Measurements from ENCODE around the gene CBR4.

CBR4 gene

DNA sequence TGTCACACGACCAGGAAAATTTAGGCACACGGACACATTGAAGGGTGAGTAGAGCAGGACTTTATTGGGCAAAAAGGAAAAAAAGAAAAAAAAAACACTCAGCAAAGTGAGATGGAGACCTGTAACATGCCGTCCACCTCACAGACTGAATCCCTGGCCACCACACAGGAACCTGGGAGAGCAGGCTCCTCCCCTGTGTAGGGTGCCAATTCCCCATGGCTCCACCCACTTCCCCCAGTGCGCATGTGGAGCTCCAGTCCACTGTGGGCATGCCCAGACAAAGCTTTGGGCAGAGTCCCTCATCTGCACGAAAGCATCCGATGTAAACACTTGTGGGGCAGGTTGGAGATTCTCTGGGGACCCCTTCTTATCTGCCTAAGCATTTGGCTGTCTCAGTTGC lies 23.6 kb upstream of the CBR4 start:
- no peak for DNase-seq

DNA sequence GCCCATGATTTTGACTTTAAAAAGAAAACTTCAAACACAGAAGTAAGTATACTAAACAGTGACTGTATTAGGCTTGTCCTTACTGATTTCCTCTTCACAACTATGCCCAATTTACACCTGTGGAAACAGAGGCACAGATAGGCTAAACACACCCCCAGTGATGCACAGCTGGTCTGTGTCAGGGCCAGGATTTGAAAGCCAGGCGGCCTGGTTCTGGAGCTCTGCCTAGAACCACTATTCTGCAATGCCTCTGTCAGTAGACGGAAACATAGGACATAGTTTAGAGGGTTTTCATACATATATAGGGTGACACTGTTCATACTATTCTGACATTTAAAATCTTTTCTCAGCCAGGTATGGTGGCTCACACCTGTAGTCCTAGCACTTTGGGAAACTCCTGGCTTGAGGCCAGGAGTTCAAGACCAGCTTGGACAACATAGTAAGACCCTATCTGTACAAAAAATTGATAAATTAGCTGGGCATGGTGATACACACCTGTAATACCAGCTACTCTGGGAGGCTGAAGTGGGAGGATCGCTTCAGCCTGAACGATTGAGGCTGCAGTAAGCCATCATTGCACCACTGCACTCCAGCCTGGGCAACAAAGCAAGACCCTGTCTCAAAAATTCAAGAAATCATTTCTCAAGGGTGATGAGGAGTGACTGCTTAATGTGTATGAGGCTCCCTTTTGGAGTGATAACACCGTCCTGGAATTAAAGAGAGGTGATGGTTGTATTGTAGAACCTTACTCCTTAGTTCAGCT lies 23.0 kb upstream of the CBR4 start:
- no peak for DNase-seq

DNA sequence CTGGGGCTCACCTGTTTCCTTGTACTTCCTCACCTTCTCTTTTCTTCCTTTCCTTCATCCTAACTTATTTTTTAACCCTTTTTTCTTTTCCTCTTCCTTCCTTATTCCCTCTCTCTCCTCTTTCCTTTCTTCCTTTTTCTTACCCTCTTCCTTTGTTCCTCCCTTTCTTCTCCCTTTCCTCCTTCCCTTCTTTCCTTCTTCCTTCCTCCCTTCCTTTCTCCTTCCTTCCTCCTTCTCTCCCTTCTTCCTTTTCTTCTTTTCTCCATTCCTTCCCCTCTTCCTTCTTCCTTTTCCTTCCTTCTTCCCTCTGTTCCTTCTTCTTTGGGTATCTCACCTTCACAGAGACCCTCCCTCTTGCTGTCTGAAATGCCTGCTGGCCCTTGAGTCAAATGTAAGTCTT lies 22.1 kb upstream of the CBR4 start:
- no peak for DNase-seq

DNA sequence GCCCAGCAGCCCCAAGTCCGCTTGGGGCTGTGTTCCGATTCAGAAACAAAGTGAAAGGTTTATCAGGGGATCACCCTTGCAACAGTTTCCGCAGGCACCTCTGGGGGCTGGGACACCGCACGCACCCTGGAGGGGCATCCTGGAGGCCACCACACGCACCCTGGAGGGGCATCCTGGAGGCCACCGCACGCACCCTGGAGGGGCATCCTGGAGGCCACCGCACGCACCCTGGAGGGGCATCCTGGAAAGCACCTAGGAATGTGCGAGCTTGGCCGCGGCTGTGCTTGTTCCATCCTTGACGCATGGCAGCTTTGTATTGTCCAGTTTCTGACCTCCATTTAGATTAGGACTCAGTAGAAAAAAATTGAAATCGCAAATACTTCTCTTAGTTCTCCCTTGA lies 21.3 kb upstream of the CBR4 start:
- no peak for DNase-seq

DNA sequence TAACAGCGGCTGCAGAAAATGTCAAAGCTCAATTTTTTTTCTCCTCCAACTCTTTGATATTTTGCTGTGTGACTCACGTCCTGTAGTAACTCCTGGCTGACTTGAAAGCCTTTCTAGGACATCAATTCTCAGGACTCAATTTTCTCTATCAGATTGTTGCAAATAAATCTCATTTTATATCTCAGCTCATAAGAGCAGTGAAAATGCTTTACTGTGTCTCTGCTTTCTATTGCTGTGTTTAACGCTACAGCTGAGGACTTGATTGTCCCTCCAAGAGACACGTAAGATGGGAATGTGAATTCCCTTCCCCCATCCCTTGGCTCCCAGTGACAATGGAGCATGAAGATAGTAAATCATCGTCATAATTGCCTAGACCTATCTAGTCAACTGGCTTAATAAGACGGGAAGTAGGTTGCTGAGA lies 20.5 kb upstream of the CBR4 start:
- no peak for DNase-seq

DNA sequence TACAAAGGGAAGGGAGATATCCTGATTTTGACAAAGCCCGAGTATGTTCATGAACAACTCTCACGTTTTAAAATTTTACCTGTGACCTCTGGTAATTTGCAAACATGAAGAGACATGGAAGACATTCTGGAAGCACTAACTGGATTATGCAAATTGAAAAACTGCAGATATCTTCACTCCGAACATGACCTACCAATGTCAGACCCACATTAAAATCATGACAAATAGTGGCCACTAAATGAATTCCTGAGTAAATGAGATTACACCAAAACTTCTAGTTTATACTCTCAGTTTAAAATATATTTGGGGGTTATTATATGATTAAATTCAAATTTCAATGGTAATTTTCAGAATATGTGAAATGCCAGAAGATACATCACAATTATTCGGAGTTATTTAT lies 19.9 kb upstream of the CBR4 start:
- no peak for DNase-seq

DNA sequence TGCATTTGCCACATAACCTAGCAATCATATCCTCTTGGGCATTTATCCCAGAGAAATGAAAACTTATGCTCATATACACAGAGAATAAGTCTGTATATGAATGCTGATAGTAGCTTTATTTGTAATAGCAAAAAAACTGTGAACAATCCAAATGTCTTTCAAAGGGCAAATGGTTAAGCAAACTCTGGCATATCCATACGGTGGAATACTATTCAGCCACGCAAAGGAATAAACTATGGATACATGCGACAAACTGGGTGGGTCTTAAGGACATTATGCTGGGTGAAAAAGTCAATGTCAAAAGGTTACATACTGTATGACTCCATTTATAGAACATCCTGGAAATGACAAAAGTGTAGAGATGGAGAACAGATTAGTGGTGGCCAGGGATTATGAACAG lies 17.6 kb upstream of the CBR4 start:
- DNase-seq, result no peak

DNA sequence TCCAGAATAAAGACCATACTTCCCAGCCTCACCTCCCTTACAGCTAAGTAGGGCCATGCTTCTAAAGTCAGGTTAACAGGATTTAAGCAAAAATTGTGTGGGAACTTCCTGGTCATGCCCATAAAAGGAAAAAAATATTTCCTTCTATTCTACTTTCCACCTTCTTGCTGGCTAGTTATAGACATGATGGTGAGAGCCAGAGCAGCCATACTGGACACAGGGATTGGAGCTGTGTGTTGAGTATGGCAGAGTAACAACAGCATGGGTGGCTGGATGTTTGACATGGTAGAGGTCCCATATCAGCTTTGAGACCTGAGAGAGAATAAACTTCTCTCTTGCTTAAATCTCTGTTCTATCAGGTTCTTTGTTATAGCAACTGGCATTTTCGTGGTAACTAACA lies 15.1 kb upstream of the CBR4 start:
- no peak for DNase-seq

DNA sequence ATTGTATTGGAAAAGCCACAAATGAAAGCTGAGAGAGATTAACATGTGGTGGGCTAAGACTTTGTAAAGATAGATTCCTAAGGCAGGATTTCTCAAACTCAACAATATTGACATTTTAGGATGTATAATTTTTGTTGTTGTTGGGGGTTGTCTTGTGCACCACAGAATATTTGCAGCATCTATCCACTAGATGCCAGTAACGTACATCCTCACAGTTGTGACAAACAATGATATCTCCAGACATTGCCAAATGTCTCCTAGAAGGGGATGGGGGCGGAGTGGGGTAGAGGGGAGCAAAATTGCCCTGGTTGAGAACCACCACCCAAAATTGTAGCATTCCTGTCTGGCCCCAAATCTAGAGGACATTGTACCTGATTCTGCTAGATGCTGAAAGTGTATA lies 14.7 kb upstream of the CBR4 start:
- peak in 8 of 56 donors; percentile 2 to 36 (median 4) for DNase-seq

DNA sequence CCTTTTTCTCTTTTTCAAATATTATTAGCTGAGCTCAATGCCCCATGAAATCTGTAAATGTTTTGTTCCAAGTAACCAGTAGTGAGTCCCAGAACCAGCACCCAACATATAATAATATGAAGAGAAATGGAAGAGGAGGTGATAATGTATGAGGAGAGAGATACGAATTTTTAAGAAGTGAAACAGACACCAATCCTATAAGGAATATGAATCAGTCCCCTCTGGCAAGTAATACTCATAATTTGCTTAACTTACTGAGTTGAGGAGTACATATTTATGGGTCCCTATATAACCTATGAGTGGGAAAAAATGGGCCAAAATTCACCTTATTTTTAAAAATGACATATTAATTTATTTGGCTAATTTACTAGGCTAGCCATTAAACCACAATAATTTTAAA lies 8.4 kb upstream of the CBR4 start:
- DNase-seq, result no peak

DNA sequence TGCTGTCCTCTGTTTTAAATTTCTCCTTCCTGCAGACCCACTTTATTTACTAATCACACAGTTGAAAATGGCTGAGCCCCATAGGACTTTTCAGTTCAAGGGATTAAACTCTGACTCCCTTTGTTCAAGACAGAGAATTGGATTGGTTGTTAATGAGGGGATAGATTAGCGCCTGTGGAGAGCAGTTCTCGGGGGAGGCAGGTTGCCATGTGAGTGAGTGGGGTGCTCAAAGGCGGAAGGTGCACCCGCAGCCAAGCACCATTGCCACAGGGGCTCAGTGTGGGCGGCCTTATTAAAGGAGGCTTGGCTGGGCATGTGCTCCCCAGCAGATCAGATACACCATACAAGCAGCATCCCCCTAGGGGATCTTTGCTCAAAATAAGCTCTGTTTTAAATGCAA lies 7.9 kb upstream of the CBR4 start:
- no peak for DNase-seq

DNA sequence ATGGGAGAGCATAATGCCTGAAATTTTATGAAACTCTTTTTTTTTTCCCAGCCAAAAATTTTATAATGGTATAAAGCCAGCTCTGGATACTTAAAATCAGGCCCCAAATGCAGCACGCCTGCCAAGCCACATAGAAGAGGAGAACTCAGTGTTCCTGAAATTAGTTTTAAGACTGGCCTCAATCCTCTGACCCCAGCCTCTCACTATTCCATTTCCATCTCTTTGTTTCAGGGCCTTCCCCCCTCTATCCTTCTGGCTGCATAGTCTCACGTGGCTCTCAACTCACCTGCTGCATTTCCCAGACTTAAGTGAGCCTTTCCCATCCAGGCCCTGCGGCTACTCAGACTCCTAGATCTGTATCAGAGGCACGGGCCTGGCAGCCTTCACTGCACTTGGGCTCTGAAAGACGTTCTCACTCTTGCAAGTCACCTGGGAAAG lies 5.2 kb upstream of the CBR4 start:
- DNase-seq, result no peak

DNA sequence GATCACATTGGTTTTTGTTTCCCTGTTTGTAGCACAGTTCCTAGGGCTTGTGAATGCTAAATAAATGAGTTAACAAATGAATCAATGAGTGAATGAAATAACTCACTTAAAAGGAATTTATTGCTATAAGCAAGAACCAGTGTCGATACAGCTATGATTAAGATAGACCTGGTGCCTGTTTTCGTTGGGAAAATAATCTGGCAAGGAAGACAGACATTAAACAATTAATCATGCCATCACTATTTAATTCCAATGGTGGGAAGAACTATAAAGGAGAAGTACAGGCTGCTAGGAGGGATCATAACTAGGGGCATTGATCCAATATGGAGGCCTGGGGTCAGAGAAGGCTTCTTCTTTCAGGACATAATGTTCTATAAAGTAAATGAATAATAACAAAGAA lies 4.5 kb upstream of the CBR4 start:
- no peak for DNase-seq

DNA sequence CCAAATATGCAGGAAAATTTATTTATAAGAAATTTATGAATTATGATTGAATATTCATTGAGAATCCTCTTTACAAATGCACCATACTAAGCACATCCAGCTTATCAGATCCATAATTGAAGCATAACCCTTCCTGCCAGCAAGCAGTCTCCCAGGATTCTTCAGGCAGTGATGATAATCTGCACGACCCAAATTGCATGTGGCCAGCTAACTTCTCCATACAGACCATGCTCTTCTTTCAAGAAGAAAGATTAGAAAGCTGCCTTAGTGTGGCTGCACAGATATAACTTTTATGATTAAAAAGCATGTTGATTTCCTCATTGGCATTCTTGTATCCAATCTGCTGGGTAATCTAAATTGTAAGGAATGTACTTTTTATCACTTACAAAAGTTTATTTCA lies 3.3 kb upstream of the CBR4 start:
- no peak for DNase-seq

DNA sequence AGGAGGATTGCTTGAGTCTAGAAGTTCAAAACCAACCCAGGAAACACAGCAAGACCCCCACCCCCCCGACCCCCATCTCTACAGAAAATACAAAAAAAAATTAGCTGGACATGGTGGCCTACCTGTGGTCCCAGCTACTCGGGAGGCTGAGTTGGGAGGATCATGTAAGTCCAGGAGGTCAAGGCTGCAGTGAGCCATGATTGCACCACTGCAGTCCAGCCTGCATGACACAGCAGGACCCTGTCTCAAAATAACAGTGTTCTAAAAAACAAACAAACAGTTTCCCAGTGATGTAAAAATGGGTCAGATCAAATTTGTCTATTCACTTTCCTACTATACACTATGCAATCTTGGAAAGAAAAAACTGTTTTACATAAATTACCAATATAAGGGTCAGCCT lies 2.0 kb upstream of the CBR4 start:
- DNase-seq, result no peak

DNA sequence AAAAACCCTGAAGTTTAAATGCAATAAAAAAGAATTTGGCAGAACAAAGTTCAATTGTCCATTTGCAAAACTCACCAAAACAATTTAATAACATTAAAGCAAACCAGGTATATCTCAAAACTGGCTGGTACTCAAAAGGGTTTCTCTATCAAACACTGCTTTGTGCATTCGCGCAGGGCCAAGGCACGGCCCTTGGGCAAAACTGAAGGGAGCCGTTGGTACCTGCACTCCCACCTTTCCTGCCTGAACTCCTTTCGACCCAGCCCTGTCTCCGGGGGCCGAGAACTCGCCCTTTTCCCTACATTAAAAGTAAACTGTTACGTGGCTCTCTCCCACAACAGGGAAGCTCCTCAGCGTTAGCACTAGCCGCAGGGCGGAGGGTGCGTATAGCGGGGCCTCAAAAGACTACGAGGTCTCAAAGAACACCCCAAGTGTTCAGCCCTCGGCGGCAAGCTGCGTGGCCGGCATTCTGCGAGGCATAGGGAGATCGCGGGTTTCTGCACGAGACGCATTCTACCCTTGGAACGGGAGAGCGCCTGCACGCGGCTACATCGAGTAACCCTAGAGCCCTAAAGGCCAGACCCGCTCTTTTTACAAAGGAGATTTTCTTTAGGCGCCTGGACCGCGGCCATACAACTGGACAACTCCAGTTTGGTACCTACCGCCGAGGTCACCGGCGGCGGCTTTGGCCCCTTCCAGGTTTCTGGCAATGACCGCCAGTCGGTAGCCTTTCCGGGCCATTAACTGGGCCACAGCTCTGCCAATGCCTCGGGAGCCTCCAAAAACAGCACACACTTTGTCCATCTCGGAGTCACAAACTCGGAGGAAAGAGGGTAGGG lies 550 bp downstream of the CBR4 start:
- DNase-seq, result peak in 53 of 56 donors; percentile 4 to 86 (median 56)

DNA sequence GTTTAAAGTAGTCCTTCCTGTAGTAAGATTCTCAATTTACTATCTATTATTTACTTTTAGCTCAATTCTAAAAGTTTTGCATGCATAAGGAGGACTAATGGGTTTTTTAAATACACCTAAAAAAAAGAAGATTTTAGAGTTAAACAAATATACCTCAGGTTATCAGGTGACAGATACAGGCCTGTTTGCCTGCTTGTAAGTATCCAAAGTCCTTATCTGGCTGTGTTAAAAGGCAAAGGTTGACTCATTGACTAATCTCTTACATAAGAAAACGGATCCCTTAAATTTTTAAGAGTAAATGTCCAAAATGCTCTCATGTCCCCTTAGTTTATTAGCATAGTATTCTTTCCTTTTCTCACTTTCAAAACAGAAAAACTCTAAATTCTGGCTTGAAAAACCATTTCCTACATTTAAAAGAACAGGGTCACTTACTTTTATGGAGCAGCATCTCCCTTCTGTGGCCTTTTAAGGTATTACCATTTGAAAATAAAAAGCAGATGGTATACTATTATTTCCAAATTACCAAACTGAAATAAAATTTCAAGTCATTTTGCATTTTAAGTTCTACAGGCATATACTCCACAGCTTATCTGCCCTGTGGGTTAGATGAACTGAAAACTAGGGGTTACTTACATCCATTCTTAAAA lies 4.5 kb downstream of the CBR4 start:
- DNase-seq, result no peak

DNA sequence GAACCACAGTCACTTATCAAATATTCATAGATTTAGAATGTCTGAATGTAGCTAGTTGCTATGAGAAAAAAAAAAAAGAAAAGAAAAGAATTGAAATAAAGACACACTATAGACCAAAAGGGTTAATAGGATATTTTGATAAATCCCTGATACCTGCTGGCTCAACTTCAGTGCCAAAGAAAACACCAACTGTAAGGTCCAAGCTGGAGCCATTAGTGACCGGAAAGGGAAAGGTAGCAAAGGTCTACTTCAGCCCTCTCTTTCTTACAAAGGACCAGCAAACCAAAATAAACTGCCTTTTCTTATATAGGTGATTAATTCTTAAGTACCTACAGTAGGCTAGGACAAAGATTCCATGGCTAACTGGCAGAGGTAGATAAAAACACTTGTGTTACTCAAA lies 9.7 kb downstream of the CBR4 start:
- no peak for DNase-seq

DNA sequence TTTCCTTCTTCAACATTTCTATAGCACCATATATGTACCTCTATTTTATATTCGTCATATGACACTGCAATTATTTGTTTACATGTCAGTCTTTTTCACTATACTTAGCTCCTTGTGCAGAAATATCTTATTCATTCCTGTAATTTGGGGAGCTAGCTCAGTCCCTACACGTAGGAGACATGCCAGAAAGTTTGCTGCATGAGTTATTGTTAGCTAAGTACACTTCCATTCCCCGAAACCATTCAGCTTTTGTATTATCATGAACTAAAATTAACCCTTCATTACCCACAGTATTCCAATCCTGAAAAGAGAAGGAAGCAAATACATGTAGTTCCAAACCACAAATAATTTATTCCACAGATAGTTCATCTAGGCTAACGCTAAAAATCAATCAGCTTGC lies 10.2 kb downstream of the CBR4 start:
- no peak for DNase-seq

DNA sequence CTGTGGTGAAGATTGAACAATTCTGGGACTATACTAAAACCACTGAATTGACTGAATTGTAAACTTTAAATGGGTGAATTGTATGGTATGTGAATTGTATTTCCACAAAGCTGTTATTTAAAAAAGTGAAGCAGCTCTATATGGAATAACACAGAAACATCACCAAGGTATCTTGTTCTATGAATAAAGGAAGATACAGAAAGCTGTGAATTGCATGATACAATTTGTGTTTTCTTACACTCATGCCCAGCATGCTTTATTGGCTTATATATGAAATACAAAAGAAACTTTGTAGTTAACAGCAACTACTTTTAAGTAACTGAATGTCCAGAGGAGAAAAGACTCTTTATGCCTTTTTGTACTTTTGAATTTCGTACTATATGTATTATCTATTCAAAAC lies 11.5 kb downstream of the CBR4 start:
- DNase-seq, result no peak

DNA sequence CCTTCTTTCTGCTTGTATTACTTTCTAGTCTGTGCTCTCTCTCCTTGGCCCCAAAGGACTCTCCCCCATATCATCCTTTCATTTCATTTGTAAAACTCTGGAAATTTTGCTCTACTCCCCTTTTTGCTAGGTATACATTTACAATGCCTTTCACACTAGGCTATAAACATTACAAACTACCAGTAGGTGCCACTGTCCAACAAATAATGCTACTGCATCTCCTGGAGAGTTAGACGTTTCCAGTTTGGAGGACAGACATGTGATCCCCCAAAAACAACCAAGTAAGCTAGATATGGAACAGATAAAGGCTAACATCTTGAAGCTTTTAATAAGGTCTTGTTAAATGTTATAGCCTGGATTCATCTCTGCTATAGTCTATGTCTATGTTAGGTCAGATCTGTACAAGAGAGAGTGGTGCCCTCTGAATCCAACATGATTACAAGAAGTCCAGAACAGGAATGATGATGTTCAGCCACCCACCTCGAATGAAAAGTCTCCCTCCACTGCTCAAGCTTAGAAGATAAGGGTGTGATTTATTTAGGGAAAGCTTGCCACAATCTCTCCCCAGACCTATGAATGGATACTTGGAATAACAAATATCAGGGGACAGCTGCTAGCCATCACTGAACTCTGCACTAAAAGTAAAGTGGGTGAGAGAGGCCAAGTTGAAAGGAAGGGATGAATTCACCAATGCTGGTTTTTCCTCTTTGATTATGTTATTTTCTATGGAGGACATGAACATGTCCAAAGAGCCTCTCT lies 14.3 kb downstream of the CBR4 start:
- DNase-seq, result no peak

DNA sequence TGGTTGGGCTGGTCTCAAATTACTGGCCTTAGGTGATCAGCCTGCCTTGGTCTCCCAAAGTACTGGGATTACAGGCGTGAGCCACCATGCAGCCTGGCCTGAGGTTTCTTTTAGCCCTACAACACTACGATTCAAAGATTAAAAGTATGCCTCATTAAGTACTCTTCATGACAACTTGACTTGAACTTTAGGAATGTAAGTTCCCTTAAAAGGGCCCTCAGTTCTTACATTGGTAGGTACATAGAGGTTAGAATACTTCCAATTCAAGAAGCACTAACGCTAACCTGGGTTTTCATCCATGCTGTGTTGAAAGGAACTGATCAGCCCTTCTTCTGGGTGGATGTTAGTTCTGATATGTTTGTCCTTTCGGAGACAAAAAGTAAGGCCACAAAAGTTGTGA lies 15.1 kb downstream of the CBR4 start:
- no peak for DNase-seq
